ENCODE data around the gene DOCK10. TPM values are rescaled to one million over a fixed set of nuclear protein-coding genes. Genes with fewer than 3 reads are reported as not detected.
A peak's percentile ranks its signal among the peaks of the same experiment; 100 is the strongest.

The DOCK10 gene
- total RNA-seq, 2 experiments from 2014 or later: 40.8 to 68.2 TPM

- BruUV-seq (replicated peaks): no TSS peak
Measured at GRCh38 chr2:224769489-224769888, 272.8 kb downstream of the DOCK10 start.

GRCh38 chr2:224764565-224765236 is 277.6 kb downstream of the DOCK10 start:
- H3K4me3 ChIP-seq (ENCODE audit: low read depth, low read length, poor library complexity, severe bottlenecking): peak overlapping the region; percentile 23
- TF ChIP-seq EZH2phosphoT487 (IDR thresholded peaks at IDR 0.05; ENCODE audit: borderline replicate concordance, low read depth, low read length): no peak
- TF ChIP-seq CTCF (conservative IDR thresholded peaks at IDR 0.05; ENCODE audit: low read length): no peak
- DNase-seq (ENCODE audit: low spot score): peak; percentile 56
- peak overlapping the region; percentile 55 for H3K4me2 ChIP-seq (ENCODE audit: low read length)
- ChIA-PET POLR2A (interaction anchor here (0.7 to 3.7 kb wide), 8 partner anchors 12 to 378 kb away, joined by 3 to 14 read pairs (median 3); no protein-coding TSS in a partner anchor), CTCF (ENCODE audit: unreplicated experiment) (no interaction called here)
- H3K36me3 ChIP-seq (ENCODE audit: insufficient read depth, low read length): peaks cover 84% of the 10 kb centered on the region
- peak overlapping the region; percentile 68 for H3K27ac ChIP-seq (ENCODE audit: low read depth, low read length, poor library complexity, severe bottlenecking)
- H3K9me2 ChIP-seq (ENCODE audit: insufficient read depth, low read length): no peaks in the 10 kb centered on the region
- peaks cover 32% of the 10 kb centered on the region for H3K4me1 ChIP-seq (ENCODE audit: insufficient read depth, low read length, poor library complexity, severe bottlenecking)
- no peaks in the 10 kb centered on the region for H3K79me2 ChIP-seq (ENCODE audit: insufficient read depth, low read depth, low read length)
- H2AFZ ChIP-seq (ENCODE audit: low read length): peak overlapping the region; percentile 68; the same call in 1 of the 2 replicates
- BruUV-seq (replicated peaks): no TSS peak
- no peaks in the 10 kb centered on the region for H4K20me1 ChIP-seq (ENCODE audit: insufficient read depth, low read length)
- intact Hi-C loops (cut with micrococcal nuclease; ENCODE audit: unreplicated experiment): no loop called here
- H3K9me3 ChIP-seq (ENCODE audit: low read length): peaks cover 10% of the 10 kb centered on the region; the same call in 1 of the 2 replicates

More at GRCh38 chr2:224769489-224769888, 272.8 kb downstream of the DOCK10 start:
- Histone ChIP-seq H3K27ac (ENCODE audit: low read depth, low read length, poor library complexity, severe bottlenecking) (no peak overlapping the region), H3K4me1 (ENCODE audit: insufficient read depth, low read length, poor library complexity, severe bottlenecking) (peaks cover 23% of the 10 kb centered on the region), H3K79me2 (ENCODE audit: insufficient read depth, low read depth, low read length) (no peaks in the 10 kb centered on the region), H4K20me1 (ENCODE audit: insufficient read depth, low read length) (no peaks in the 10 kb centered on the region), H3K9me3 (ENCODE audit: low read length) (peaks cover under 1% of the 10 kb centered on the region; the same call in 1 of the 2 replicates), H3K4me2 (ENCODE audit: low read length) (no peak overlapping the region), H2AFZ (ENCODE audit: low read length) (no peak overlapping the region), H3K36me3 (ENCODE audit: insufficient read depth, low read length) (peaks cover 88% of the 10 kb centered on the region), H3K9me2 (ENCODE audit: insufficient read depth, low read length) (no peaks in the 10 kb centered on the region), H3K4me3 (ENCODE audit: low read depth, low read length, poor library complexity, severe bottlenecking) (no peak overlapping the region)
- CTCF ChIA-PET (ENCODE audit: unreplicated experiment): no interaction called here
- intact Hi-C loops (cut with micrococcal nuclease; ENCODE audit: unreplicated experiment): no loop called here
- POLR2A ChIA-PET: no interaction called here
- DNase-seq (ENCODE audit: low spot score): no peak
- TF ChIP-seq EZH2phosphoT487 (IDR thresholded peaks at IDR 0.05; ENCODE audit: borderline replicate concordance, low read depth, low read length) (no peak), CTCF (conservative IDR thresholded peaks at IDR 0.05; ENCODE audit: low read length) (no peak)

GRCh38 chr2:224757934-224758548 is 284.2 kb downstream of the DOCK10 start:
- Histone ChIP-seq H2AFZ (ENCODE audit: low read length) (no peak overlapping the region), H4K20me1 (ENCODE audit: insufficient read depth, low read length) (no peaks in the 10 kb centered on the region), H3K79me2 (ENCODE audit: insufficient read depth, low read depth, low read length) (no peaks in the 10 kb centered on the region), H3K36me3 (ENCODE audit: insufficient read depth, low read length) (peaks cover 65% of the 10 kb centered on the region), H3K4me2 (ENCODE audit: low read length) (no peak overlapping the region), H3K4me3 (ENCODE audit: low read depth, low read length, poor library complexity, severe bottlenecking) (no peak overlapping the region), H3K9me3 (ENCODE audit: low read length) (peaks cover 43% of the 10 kb centered on the region; the same call in 1 of the 2 replicates), H3K27ac (ENCODE audit: low read depth, low read length, poor library complexity, severe bottlenecking) (no peak overlapping the region), H3K9me2 (ENCODE audit: insufficient read depth, low read length) (no peaks in the 10 kb centered on the region), H3K4me1 (ENCODE audit: insufficient read depth, low read length, poor library complexity, severe bottlenecking) (peaks cover 20% of the 10 kb centered on the region)
- POLR2A ChIA-PET: no interaction called here
- CTCF ChIA-PET (ENCODE audit: unreplicated experiment): no interaction called here
- DNase-seq (ENCODE audit: low spot score): peak; percentile 43
- no peak for TF ChIP-seq CTCF (conservative IDR thresholded peaks at IDR 0.05; ENCODE audit: low read length)
- TF ChIP-seq EZH2phosphoT487 (IDR thresholded peaks at IDR 0.05; ENCODE audit: borderline replicate concordance, low read depth, low read length): no peak
- BruUV-seq (replicated peaks): no TSS peak
- intact Hi-C loops (cut with micrococcal nuclease; ENCODE audit: unreplicated experiment): no loop called here
